ENCODE data around the gene FAAH2.

GRCh38 chrX:57241967-57242366 is 44.5 kb upstream of the FAAH2 start:
- TF ChIP-seq, protein P1, sequence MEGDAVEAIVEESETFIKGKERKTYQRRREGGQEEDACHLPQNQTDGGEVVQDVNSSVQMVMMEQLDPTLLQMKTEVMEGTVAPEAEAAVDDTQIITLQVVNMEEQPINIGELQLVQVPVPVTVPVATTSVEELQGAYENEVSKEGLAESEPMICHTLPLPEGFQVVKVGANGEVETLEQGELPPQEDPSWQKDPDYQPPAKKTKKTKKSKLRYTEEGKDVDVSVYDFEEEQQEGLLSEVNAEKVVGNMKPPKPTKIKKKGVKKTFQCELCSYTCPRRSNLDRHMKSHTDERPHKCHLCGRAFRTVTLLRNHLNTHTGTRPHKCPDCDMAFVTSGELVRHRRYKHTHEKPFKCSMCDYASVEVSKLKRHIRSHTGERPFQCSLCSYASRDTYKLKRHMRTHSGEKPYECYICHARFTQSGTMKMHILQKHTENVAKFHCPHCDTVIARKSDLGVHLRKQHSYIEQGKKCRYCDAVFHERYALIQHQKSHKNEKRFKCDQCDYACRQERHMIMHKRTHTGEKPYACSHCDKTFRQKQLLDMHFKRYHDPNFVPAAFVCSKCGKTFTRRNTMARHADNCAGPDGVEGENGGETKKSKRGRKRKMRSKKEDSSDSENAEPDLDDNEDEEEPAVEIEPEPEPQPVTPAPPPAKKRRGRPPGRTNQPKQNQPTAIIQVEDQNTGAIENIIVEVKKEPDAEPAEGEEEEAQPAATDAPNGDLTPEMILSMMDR (optimal IDR thresholded peaks at IDR 0.05 in 1 of 3, IDR thresholded peaks at IDR 0.05 in 1 of 3, conservative IDR thresholded peaks at IDR 0.05 in 1 of 3; ENCODE audit: extremely low read depth in 1 of 3, insufficient read depth in 2 of 3, low read length in 3 of 3): no peak
- TF ChIP-seq EZH2 (IDR thresholded peaks at IDR 0.05; ENCODE audit: low read length): no peak
